HepG2 (cell line): Measurements from ENCODE around the gene PFDN1. TPM values are rescaled to one million over a fixed set of nuclear protein-coding genes. Genes with fewer than 3 reads are reported as not detected.

Source experiments
- ATAC-seq: fragments of 200-7000 bp; cut with Tn5 transposase; 3 replicates; pipeline ENCODE4 v1.9.1; 2020; ENCODE audit warnings: mild to moderate bottlenecking, moderate library complexity
- BruUV-seq: library from RNA; stranded (reverse); fragments of 400-500 nt; replicated peaks from 2 replicates; lab custom pipeline; 2021; lab: Mats Ljungman, UMichigan
- CTCF ChIA-PET: fragments of 300-600 bp; formaldehyde crosslinking; extraction: SDS; loops from one replicate; lab custom pipeline; 2021; ENCODE audit warnings: low total read pairs, inconsistent platforms, low intra/inter-chr PET ratio; lab: Yijun Ruan, JAX
- POLR2A ChIA-PET: fragments of 350-600 bp; sonication (Branson Sonifier 250); formaldehyde crosslinking; loops from one replicate; lab custom pipeline; 2020; ENCODE audit warnings: antibody characterized with exemption, inconsistent platforms; lab: Yijun Ruan, JAX
- DNase-seq: peaks from one replicate; pipeline ENCODE4 v3.0.0-alpha.2; 2015; ENCODE audit warnings: low spot score
- FAIRE-seq: peaks from 3 replicates; lab custom pipeline; 2011; peaks lifted over from hg19 to GRCh38; lab: Jason Lieb, UNC
- H2AFZ ChIP-seq: one replicate; pipeline ENCODE4 v1.6.1; 2011; ENCODE audit warnings: low read length, inconsistent platforms
- H3K27ac ChIP-seq: fragments of 300-600 bp; 3 replicates; pipeline ENCODE4 v1.8.0; 2011; ENCODE audit warnings: mixed run types, mild to moderate bottlenecking, mixed read lengths, low read length, inconsistent platforms; ENCODE audit not compliant: insufficient read depth; ENCODE audit errors: extremely low read length
- H3K27me3 ChIP-seq, 2 experiments: fragments of 200-600 bp in 1 of 2; 2 replicates in 1 of 2; 3 replicates in 1 of 2; pipeline versions ENCODE4 v1.6.0 to v1.8.0; 2011; ENCODE audit warnings: low read length in 2 of 2, mild to moderate bottlenecking in 2 of 2, moderate library complexity in 2 of 2, inconsistent platforms in 1 of 2; ENCODE audit not compliant: insufficient read depth in 2 of 2, control insufficient read depth in 1 of 2
- H3K36me3 ChIP-seq, 2 experiments: fragments of 200-600 bp in 1 of 2; replicated peaks in 1 of 2; 2 replicates in 1 of 2; 3 replicates in 1 of 2; pipeline versions ENCODE4 v1.5.1 to v1.8.0; 2011; ENCODE audit warnings: low read length in 2 of 2, inconsistent platforms in 1 of 2; ENCODE audit not compliant: insufficient read depth in 2 of 2, control insufficient read depth in 1 of 2
- H3K4me1 ChIP-seq: 2 replicates; pipeline ENCODE4 v1.5.1; 2012; ENCODE audit warnings: low read length, inconsistent platforms; ENCODE audit not compliant: insufficient read depth
- H3K4me2 ChIP-seq: 2 replicates; pipeline ENCODE4 v1.6.0; 2011; ENCODE audit warnings: low read depth, low read length, inconsistent platforms
- H3K4me3 ChIP-seq, 3 experiments: fragments of 200-600 bp in 1 of 3; sonication (generic), shearing (Covaris generic) in 1 of 3; replicated peaks in 1 of 3; 2 replicates each; pipeline ENCODE4 v1.5.1; 2011 to 2016; ENCODE audit warnings: low read length in 3 of 3, inconsistent platforms in 2 of 3, low read depth in 2 of 3, mild to moderate bottlenecking in 2 of 3, control low read depth in 1 of 3, mixed read lengths in 1 of 3; ENCODE audit not compliant: insufficient read depth in 1 of 3
- H3K79me2 ChIP-seq: one replicate; pipeline ENCODE4 v1.6.1; 2011; ENCODE audit warnings: low read length, inconsistent platforms; ENCODE audit not compliant: insufficient read depth
- H3K9ac ChIP-seq: 2 replicates; pipeline ENCODE4 v1.6.0; 2011; ENCODE audit warnings: mild to moderate bottlenecking, low read depth, low read length, inconsistent platforms; ENCODE audit not compliant: insufficient read depth
- H3K9me3 ChIP-seq: 2 replicates; pipeline ENCODE4 v1.5.1; 2012; ENCODE audit warnings: mild to moderate bottlenecking, low read length
- H4K20me1 ChIP-seq: 2 replicates; pipeline ENCODE4 v1.6.0; 2011; ENCODE audit warnings: inconsistent platforms, mild to moderate bottlenecking, low read length, moderate library complexity; ENCODE audit not compliant: insufficient read depth
- FOXK2 ChIP-seq: fragments of 450-650 bp; IDR thresholded peaks from 2 replicates; pipeline ENCODE4 v1.6.1; 2016
- HDAC6 ChIP-seq: fragments of 200-600 bp; sonication (generic); IDR thresholded peaks from 2 replicates; pipeline ENCODE4 v1.7.0; 2017; ENCODE audit warnings: mild to moderate bottlenecking, antibody characterized with exemption, low read length, low read depth
- HNRNPL ChIP-seq: fragments of 200-400 bp; formaldehyde crosslinking; IDR thresholded peaks from 2 replicates; pipeline ENCODE4 v1.6.1; 2017; ENCODE audit warnings: mild to moderate bottlenecking, low read depth, low read length
- HNRNPUL1 ChIP-seq: fragments of 200-400 bp; formaldehyde crosslinking; IDR thresholded peaks from 2 replicates; pipeline ENCODE4 v1.6.1; 2017; ENCODE audit warnings: low read depth, mild to moderate bottlenecking, low read length, moderate library complexity
- NBN ChIP-seq: fragments of 450-650 bp; conservative IDR thresholded peaks from 2 replicates; pipeline ENCODE4 v1.6.1; 2017
- NR1H2 ChIP-seq: sonication (generic); formaldehyde crosslinking; IDR thresholded peaks from 2 replicates; pipeline ENCODE4 v1.8.1; 2022; ENCODE audit warnings: low read depth, missing genetic modification reagents, borderline replicate concordance
- PBX2 ChIP-seq: IDR thresholded peaks from 2 replicates; pipeline ENCODE4 v1.6.1; 2016; ENCODE audit warnings: control low read depth
- SIN3A ChIP-seq: IDR thresholded peaks from 2 replicates; pipeline ENCODE4 v1.6.1; 2011; ENCODE audit warnings: low read depth, mild to moderate bottlenecking, control low read depth, low read length, borderline replicate concordance
- TEAD3 ChIP-seq: optimal IDR thresholded peaks from 2 replicates; pipeline ENCODE3; 2016; ENCODE audit warnings: borderline replicate concordance
- ZBTB26 ChIP-seq: IDR thresholded peaks from 2 replicates; pipeline ENCODE4 v1.6.1; 2016; ENCODE audit warnings: missing compliant biosample characterization, missing genetic modification reagents, borderline replicate concordance
- ZFP36L1 ChIP-seq: sonication (generic); formaldehyde crosslinking; IDR thresholded peaks from 2 replicates; pipeline ENCODE4 v1.8.0; 2022; ENCODE audit warnings: mild to moderate bottlenecking, missing genetic modification reagents, moderate library complexity
- ZNF335 ChIP-seq: sonication (generic); formaldehyde crosslinking; IDR thresholded peaks from 2 replicates; pipeline ENCODE4 v1.4.0; 2020; ENCODE audit warnings: missing genetic modification reagents
- ZNF407 ChIP-seq: sonication (generic); formaldehyde crosslinking; IDR thresholded peaks from one replicate; pipeline ENCODE4 v1.5.1; 2020; ENCODE audit warnings: mild to moderate bottlenecking, missing genetic modification reagents; ENCODE audit errors: not compliant biosample characterization
- WGBS: methylation state at CpG from one replicate; pipeline ENCODE4 v1.1.6; 2017; ENCODE audit warnings: low lambda C conversion rate; 5-methylcytosine and 5-hydroxymethylcytosine counted together
- in situ Hi-C: cut with HindIII; loops from 2 replicates; pipeline ENCODE4 v1.10.0; 2017; ENCODE audit warnings: low pct_unique_long_range_greater_than_20kb; ENCODE audit not compliant: extremely low pct_ligation_motif_present
- intact Hi-C: fragments of 100-400 bp; cut with micrococcal nuclease; formaldehyde crosslinking; loops from one replicate; pipeline ENCODE4 v1.10.0; 2022; ENCODE audit not compliant: unreplicated experiment
- polyA plus RNA-seq, 8 experiments: library from polyadenylated mRNA; depleted of rRNA in 3 of 8; stranded (reverse) in 7 of 8; unstranded in 1 of 8; fragments of >200 nt; fragmentation: Illumina TruSeq in 4 of 8; extraction: Trizol in 4 of 8; gene quantifications; 2 replicates each; pipeline versions ENCODE4 v1.2.1 to v1.2.3, GENCODE V29; 2011 to 2016; ENCODE audit warnings: low read depth in 4 of 8, missing spikeins in 1 of 8, mixed read lengths in 1 of 8; ENCODE audit not compliant: insufficient read depth in 1 of 8
- total RNA-seq, 5 experiments: library from RNA; depleted of rRNA; stranded (reverse); fragments of >200 nt; fragmentation: Illumina TruSeq; extraction: Trizol; gene quantifications; 2 replicates each; pipeline ENCODE4 v1.2.3, GENCODE V29; 2016; ENCODE audit warnings: low read depth in 1 of 5

The PFDN1 gene
- total and polyA plus RNA-seq, 2 of the 13 experiments (the other 11 are each of a cell fraction or from before 2014, with no cell fraction given) = 67.2 to 70.8 TPM

GRCh38 chr5:140238756-140239155 is 64.1 kb downstream of the PFDN1 start:
- no TSS peak for BruUV-seq
- FAIRE-seq (no peak), DNase-seq (no peak), ATAC-seq (no peak)
- Histone ChIP-seq H3K9ac (no peak overlapping the region), H3K4me2 (no peak overlapping the region), H4K20me1 (no peaks in the 10 kb centered on the region), H3K79me2 (no peaks in the 10 kb centered on the region), H3K4me3 (no peak overlapping the region), H3K36me3 (peaks cover 3 to 7% of the 10 kb centered on the region in 2 experiments; a peak in 4 of 5 replicates), H3K9me3 (no peaks in the 10 kb centered on the region), H2AFZ (no peak overlapping the region), H3K27me3 (no peaks in the 10 kb centered on the region), H3K4me1 (peaks cover 39% of the 10 kb centered on the region), H3K27ac (no peak overlapping the region)
- intact Hi-C loops = no loop called here
- in situ Hi-C loops = no loop called here
- WGBS = 86% methylated on average over 6 of the region's 6 CpGs
- CTCF ChIA-PET = no interaction called here
- POLR2A ChIA-PET = interaction anchor here (1.5 kb wide), 1 partner anchor 108 kb away, joined by 4 read pairs; the partner anchor contains the start of gene HBEGF
- TF ChIP-seq HNRNPL = no peak
- TF ChIP-seq ZNF407 (CRISPR knock-in tag) = no peak
- no peak for TF ChIP-seq FOXK2
- no peak for TF ChIP-seq HDAC6
- no peak for TF ChIP-seq ZBTB26
- no peak for TF ChIP-seq SIN3A
- TF ChIP-seq ZNF335 (CRISPR knock-in tag) = no peak
- TF ChIP-seq PBX2 (CRISPR knock-in tag) = no peak
- TF ChIP-seq TEAD3 (CRISPR knock-in tag) = no peak
- no peak for TF ChIP-seq NBN
- no peak for TF ChIP-seq ZFP36L1 (CRISPR knock-in tag)
- no peak for TF ChIP-seq HNRNPUL1
- no peak for TF ChIP-seq NR1H2 (CRISPR knock-in tag)
